Thyroid gland (tissue), 4 donors: Measurements from ENCODE around the gene DRAXIN. TPM values are rescaled to one million over a fixed set of nuclear protein-coding genes. Genes with fewer than 3 reads are reported as not detected.
A peak's percentile ranks its signal among the peaks of the same experiment; 100 is the strongest.

Experiments
- DNase-seq, 2 donors: peaks; one replicate each; pipeline ENCODE4 v3.0.0-alpha.2; 2019
- H3K27ac ChIP-seq, 3 donors: fragments of 200-600 bp; sonication (generic); 1 replicate in 2 of 3; 2 replicates in 1 of 3; pipeline ENCODE4 v1.5.1; 2016 to 2019; ENCODE audit warnings: mild to moderate bottlenecking in 1 of 3, moderate library complexity in 1 of 3
- H3K27me3 ChIP-seq: fragments of 200-600 bp; sonication (generic); one replicate; pipeline ENCODE4 v1.5.1; 2019
- H3K36me3 ChIP-seq, 2 donors: fragments of 200-600 bp; sonication (generic); one replicate each; pipeline ENCODE4 v1.5.1; 2016 to 2019
- H3K4me1 ChIP-seq, 2 donors: fragments of 200-600 bp; sonication (generic); one replicate each; pipeline ENCODE4 v1.5.1; 2017 to 2019
- H3K4me3 ChIP-seq, 3 donors: fragments of 200-600 bp; sonication (generic); replicated peaks in 1 of 3; 1 replicate in 2 of 3; 2 replicates in 1 of 3; pipeline ENCODE4 v1.5.1; 2016; ENCODE audit warnings: mild to moderate bottlenecking in 1 of 3
- H3K9me3 ChIP-seq: fragments of 200-600 bp; sonication (generic); one replicate; pipeline ENCODE4 v1.5.1; 2017
- POLR2A ChIP-seq, 2 donors: fragments of 450-650 bp; IDR thresholded peaks; one replicate each; pipeline ENCODE4 v1.6.1; 2017; ENCODE audit warnings: antibody characterized with exemption in 2 of 2, mild to moderate bottlenecking in 2 of 2, moderate library complexity in 1 of 2
- WGBS, 2 donors: methylation state at CpG; one replicate each; pipeline ENCODE4 v1.1.5; 2017; 5-methylcytosine and 5-hydroxymethylcytosine counted together
- intact Hi-C: fragments of 100-400 bp; cut with DNase I; formaldehyde crosslinking; loops from one replicate; pipeline ENCODE4 v1.15.1; 2023
- total RNA-seq, 4 donors: library from RNA; depleted of rRNA; stranded (reverse); fragments of >200 nt; gene quantifications; one replicate each; pipeline ENCODE4 v1.2.3, GENCODE V29; 2016
- TF ChIP-seq, protein P1 (sequence below), 6 experiments: fragments of 200-600 bp in 3 of 6; fragments of 450-650 bp in 3 of 6; sonication (generic) in 3 of 6; IDR thresholded peaks; one replicate each; pipeline ENCODE4 v1.5.1; 2016 to 2019; ENCODE audit warnings: antibody characterized with exemption in 6 of 6, mild to moderate bottlenecking in 2 of 6, inconsistent platforms in 1 of 6, moderate library complexity in 1 of 6

Gene DRAXIN
- total RNA-seq, 4 donors from 2014 or later = not detected

GRCh38 chr1:11645670-11646265 is 45.7 kb upstream of the DRAXIN start:
- no peaks in the 10 kb centered on the region for H3K9me3 ChIP-seq
- H3K27me3 ChIP-seq = no peaks in the 10 kb centered on the region
- WGBS, 2 donors = 7 to 36% methylated on average over 5 to 8 of the region's 8 CpGs
- DNase-seq = peak; percentile 68 to 73
- H3K27ac ChIP-seq = no peak overlapping the region
- no peaks in the 10 kb centered on the region for H3K36me3 ChIP-seq
- H3K4me1 ChIP-seq = peaks cover 7 to 22% of the 10 kb centered on the region in 2 donors
- intact Hi-C loops = loop anchor here (5.0 to 10.0 kb wide), 2 partner anchors 77 to 401 kb away; no protein-coding TSS in a partner anchor
- H3K4me3 ChIP-seq = no peak overlapping the region
- no peak for TF ChIP-seq POLR2A (IDR thresholded peaks at IDR 0.05)
- TF ChIP-seq, protein P1, sequence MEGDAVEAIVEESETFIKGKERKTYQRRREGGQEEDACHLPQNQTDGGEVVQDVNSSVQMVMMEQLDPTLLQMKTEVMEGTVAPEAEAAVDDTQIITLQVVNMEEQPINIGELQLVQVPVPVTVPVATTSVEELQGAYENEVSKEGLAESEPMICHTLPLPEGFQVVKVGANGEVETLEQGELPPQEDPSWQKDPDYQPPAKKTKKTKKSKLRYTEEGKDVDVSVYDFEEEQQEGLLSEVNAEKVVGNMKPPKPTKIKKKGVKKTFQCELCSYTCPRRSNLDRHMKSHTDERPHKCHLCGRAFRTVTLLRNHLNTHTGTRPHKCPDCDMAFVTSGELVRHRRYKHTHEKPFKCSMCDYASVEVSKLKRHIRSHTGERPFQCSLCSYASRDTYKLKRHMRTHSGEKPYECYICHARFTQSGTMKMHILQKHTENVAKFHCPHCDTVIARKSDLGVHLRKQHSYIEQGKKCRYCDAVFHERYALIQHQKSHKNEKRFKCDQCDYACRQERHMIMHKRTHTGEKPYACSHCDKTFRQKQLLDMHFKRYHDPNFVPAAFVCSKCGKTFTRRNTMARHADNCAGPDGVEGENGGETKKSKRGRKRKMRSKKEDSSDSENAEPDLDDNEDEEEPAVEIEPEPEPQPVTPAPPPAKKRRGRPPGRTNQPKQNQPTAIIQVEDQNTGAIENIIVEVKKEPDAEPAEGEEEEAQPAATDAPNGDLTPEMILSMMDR (IDR thresholded peaks at IDR 0.05) = peak; percentile 41 to 80 (median 52)

- TF ChIP-seq POLR2A (IDR thresholded peaks at IDR 0.05) = no peak
- TF ChIP-seq, protein P1 (IDR thresholded peaks at IDR 0.05) = no peak
- no peaks in the 10 kb centered on the region for H3K27me3 ChIP-seq
- intact Hi-C loops = loop anchor here (5.0 to 10.0 kb wide), 2 partner anchors 76 to 402 kb away; no protein-coding TSS in a partner anchor
Observed at GRCh38 chr1:11646317-11646716, 45.2 kb upstream of the DRAXIN start.

GRCh38 chr1:11647333-11647732 is 44.2 kb upstream of the DRAXIN start:
- intact Hi-C loops = loop anchor here (5.0 to 10.0 kb wide), 2 partner anchors 75 to 403 kb away; no protein-coding TSS in a partner anchor
- H3K4me1 ChIP-seq = peaks cover 8 to 23% of the 10 kb centered on the region in 2 donors
- no peak for TF ChIP-seq POLR2A (IDR thresholded peaks at IDR 0.05)
- TF ChIP-seq, protein P1 (IDR thresholded peaks at IDR 0.05) = no peak
- H3K27ac ChIP-seq = no peak overlapping the region
- no peak for DNase-seq
- no peak overlapping the region for H3K4me3 ChIP-seq
- H3K27me3 ChIP-seq = no peaks in the 10 kb centered on the region
- 91 to 100% methylated on average over 1 to 7 of the region's 7 CpGs for WGBS, 2 donors
- no peaks in the 10 kb centered on the region for H3K36me3 ChIP-seq
- H3K9me3 ChIP-seq = no peaks in the 10 kb centered on the region

More at GRCh38 chr1:11646317-11646716, 45.2 kb upstream of the DRAXIN start:
- no peak for DNase-seq
- Histone ChIP-seq H3K4me1 (peaks cover 8 to 23% of the 10 kb centered on the region in 2 donors), H3K36me3 (no peaks in the 10 kb centered on the region), H3K9me3 (no peaks in the 10 kb centered on the region), H3K27ac (no peak overlapping the region), H3K4me3 (no peak overlapping the region)
- whole genome bisulfite sequencing, 2 donors = 84 to 87% methylated on average over 9 of the region's 9 CpGs

DNA sequence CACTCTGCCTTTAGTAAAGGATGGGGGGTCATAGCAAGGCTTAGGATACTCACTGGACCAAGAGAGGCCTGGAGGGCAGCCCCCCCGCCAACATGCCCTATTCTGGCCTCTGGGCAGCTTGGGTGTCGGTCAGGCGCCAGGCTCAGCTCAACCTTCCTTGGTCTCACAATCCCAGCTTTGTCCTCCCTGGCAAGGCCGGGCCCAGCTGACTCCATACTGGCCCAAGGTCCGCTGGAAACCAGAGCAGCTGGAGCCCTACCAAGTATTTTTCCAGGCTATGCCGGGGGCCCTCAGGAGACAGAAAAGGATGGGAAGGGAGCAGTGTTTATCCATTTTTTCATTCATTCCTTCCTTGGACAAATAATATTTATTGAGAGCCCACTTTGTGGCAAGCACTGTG is 43.5 kb upstream of the DRAXIN start:
- Histone ChIP-seq H3K4me3 (no peak overlapping the region), H3K27me3 (no peaks in the 10 kb centered on the region), H3K4me1 (peaks cover 8 to 23% of the 10 kb centered on the region in 2 donors), H3K27ac (no peak overlapping the region), H3K9me3 (no peaks in the 10 kb centered on the region), H3K36me3 (no peaks in the 10 kb centered on the region)
- DNase-seq = no peak
- TF ChIP-seq POLR2A (IDR thresholded peaks at IDR 0.05) = no peak
- TF ChIP-seq, protein P1 (IDR thresholded peaks at IDR 0.05) = no peak
- WGBS, 2 donors = 72 to 73% methylated on average over 6 of the region's 6 CpGs
- intact Hi-C loops = loop anchor here (5.0 to 10.0 kb wide), 2 partner anchors 74 to 403 kb away; no protein-coding TSS in a partner anchor

DNA sequence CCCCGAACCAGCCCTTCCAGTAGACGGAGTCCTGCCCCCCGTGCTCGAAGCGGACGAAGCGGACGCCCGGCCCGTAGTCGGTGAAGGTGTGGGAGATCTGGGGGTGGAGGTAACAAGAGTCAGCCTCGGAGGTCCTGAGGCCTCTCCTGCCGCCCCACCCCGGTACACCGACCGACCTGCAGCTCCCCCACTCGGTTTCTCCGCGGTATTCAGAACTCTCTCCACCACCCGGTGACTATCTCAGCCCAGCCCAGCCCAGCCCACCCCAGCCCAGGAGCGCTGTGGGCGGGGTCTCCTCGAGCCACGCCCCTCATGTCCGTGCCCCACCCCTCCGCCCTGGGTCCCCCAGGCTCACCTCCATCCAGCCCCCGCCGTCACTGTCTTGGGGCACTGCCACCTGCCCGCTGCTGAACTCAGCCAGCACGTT is 42.8 kb upstream of the DRAXIN start:
- peak; percentile 22 to 31 for DNase-seq
- no peaks in the 10 kb centered on the region for H3K9me3 ChIP-seq
- H3K27ac ChIP-seq = no peak overlapping the region
- WGBS, 2 donors = 0 to 30% methylated on average over 2 of the region's 30 CpGs
- peaks cover 8 to 23% of the 10 kb centered on the region in 2 donors for H3K4me1 ChIP-seq
- no peak overlapping the region for H3K4me3 ChIP-seq
- no peaks in the 10 kb centered on the region for H3K36me3 ChIP-seq
- intact Hi-C loops = loop anchor here (5.0 to 10.0 kb wide), 2 partner anchors 74 to 404 kb away; no protein-coding TSS in a partner anchor
- TF ChIP-seq, protein P1 (IDR thresholded peaks at IDR 0.05) = no peak
- TF ChIP-seq POLR2A (IDR thresholded peaks at IDR 0.05) = no peak
- no peaks in the 10 kb centered on the region for H3K27me3 ChIP-seq
